Esophagus muscularis mucosa (tissue), 3 donors: Measurements from ENCODE around the gene MSH6.

Experiments
- POLR2A ChIP-seq: fragments of 450-650 bp; IDR thresholded peaks from one replicate; pipeline ENCODE4 v1.6.1; 2017; ENCODE audit warnings: antibody characterized with exemption, moderate library complexity, mild to moderate bottlenecking, low read depth
- POLR2AphosphoS5 ChIP-seq, 2 donors: sonication (generic); formaldehyde crosslinking; IDR thresholded peaks; one replicate each; pipeline ENCODE4 v1.6.1; 2017; ENCODE audit warnings: antibody characterized with exemption in 2 of 2
- TF ChIP-seq, protein P1 (sequence below), 3 experiments: fragments of 200-600 bp in 2 of 3; fragments of 450-650 bp in 1 of 3; sonication (generic) in 2 of 3; IDR thresholded peaks; one replicate each; pipeline ENCODE4 v1.5.1; 2017 to 2019; ENCODE audit warnings: antibody characterized with exemption in 3 of 3, mild to moderate bottlenecking in 2 of 3, moderate library complexity in 1 of 3

DNA sequence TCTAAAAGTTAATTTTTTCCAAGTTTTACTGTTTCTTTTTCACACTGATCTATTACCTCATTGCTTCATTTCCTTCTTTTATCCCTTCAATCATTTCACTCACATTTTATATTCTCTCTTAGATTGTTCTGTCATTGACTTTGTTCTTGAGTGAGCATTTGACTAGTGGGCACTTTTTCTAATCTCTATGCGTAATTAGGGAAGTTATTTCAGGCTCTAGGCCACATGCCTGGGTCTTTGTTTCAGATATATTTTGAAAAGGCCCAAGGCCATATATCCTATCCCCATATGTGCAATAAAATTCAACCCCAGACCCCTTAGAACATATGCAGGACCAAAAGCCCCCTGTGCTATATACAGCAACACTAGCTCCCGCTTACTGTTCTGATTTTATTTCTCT, 61.2 kb downstream of the MSH6 start:
- TF ChIP-seq, protein P1, sequence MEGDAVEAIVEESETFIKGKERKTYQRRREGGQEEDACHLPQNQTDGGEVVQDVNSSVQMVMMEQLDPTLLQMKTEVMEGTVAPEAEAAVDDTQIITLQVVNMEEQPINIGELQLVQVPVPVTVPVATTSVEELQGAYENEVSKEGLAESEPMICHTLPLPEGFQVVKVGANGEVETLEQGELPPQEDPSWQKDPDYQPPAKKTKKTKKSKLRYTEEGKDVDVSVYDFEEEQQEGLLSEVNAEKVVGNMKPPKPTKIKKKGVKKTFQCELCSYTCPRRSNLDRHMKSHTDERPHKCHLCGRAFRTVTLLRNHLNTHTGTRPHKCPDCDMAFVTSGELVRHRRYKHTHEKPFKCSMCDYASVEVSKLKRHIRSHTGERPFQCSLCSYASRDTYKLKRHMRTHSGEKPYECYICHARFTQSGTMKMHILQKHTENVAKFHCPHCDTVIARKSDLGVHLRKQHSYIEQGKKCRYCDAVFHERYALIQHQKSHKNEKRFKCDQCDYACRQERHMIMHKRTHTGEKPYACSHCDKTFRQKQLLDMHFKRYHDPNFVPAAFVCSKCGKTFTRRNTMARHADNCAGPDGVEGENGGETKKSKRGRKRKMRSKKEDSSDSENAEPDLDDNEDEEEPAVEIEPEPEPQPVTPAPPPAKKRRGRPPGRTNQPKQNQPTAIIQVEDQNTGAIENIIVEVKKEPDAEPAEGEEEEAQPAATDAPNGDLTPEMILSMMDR (IDR thresholded peaks at IDR 0.05): no peak
- TF ChIP-seq POLR2AphosphoS5 (IDR thresholded peaks at IDR 0.05) (no peak), POLR2A (no peak)
